GM12878 (cell line): ENCODE results near the gene C2. TPM values are rescaled to one million over a fixed set of nuclear protein-coding genes. Genes with fewer than 3 reads are reported as not detected.

Experiments used
- ATAC-seq: fragments of 200-7000 bp; cut with Tn5 transposase; 3 replicates; pipeline ENCODE4 v1.9.1; 2020; ENCODE audit warnings: mild to moderate bottlenecking, moderate library complexity
- BruUV-seq: library from RNA; stranded (reverse); fragments of 400-500 nt; replicated peaks from 2 replicates; lab custom pipeline; 2021; lab: Mats Ljungman, UMichigan
- CTCF ChIA-PET: fragments of 300-600 bp; sonication (Branson Sonifier 250); formaldehyde crosslinking; extraction: SDS; loops from one replicate; lab custom pipeline; 2021; ENCODE audit warnings: inconsistent platforms; lab: Yijun Ruan, JAX
- POLR2A ChIA-PET: fragments of 350-600 bp; formaldehyde crosslinking; extraction: SDS; loops from one replicate; lab custom pipeline; 2021; ENCODE audit warnings: inconsistent platforms; lab: Charles Lee
- RAD21 ChIA-PET: fragments of 300-600 bp; sonication (Branson Sonifier 250); formaldehyde crosslinking; loops from one replicate; lab custom pipeline; 2023; ENCODE audit warnings: antibody characterized with exemption; ENCODE audit not compliant: unreplicated experiment; lab: Charles Lee
- SMC1A ChIA-PET: fragments of 300-600 bp; sonication (Branson Sonifier 250); formaldehyde crosslinking; loops from one replicate; lab custom pipeline; 2023; ENCODE audit not compliant: unreplicated experiment, uncharacterized antibody; lab: Charles Lee
- DNase-seq: peaks from one replicate; pipeline ENCODE4 v3.0.0-alpha.2; 2011; ENCODE audit warnings: low read depth, low spot score
- FAIRE-seq: peaks from 3 replicates; lab custom pipeline; 2011; peaks lifted over from hg19 to GRCh38; lab: Jason Lieb, UNC
- H2AFZ ChIP-seq: 2 replicates; pipeline ENCODE4 v1.6.0; 2011; ENCODE audit warnings: low read depth, low read length, control low read depth; ENCODE audit not compliant: control insufficient read depth
- H3K27ac ChIP-seq: 2 replicates; pipeline ENCODE4 v1.5.1; 2011; ENCODE audit warnings: control low read depth; ENCODE audit not compliant: control insufficient read depth, insufficient read depth
- H3K27me3 ChIP-seq, 2 experiments: replicated peaks in 1 of 2; 2 replicates each; pipeline versions ENCODE4 v1.6.0 to v1.6.1; 2011; ENCODE audit warnings: low read length in 1 of 2; ENCODE audit not compliant: control insufficient read depth in 2 of 2, insufficient read depth in 2 of 2
- H3K36me3 ChIP-seq, 2 experiments: 2 replicates each; pipeline ENCODE4 v1.5.1; 2011; ENCODE audit warnings: low read length in 1 of 2; ENCODE audit not compliant: control insufficient read depth in 2 of 2, insufficient read depth in 2 of 2
- H3K4me1 ChIP-seq: 2 replicates; pipeline ENCODE4 v1.6.1; 2011; ENCODE audit warnings: mild to moderate bottlenecking, low read length, moderate library complexity, mixed read lengths; ENCODE audit not compliant: control insufficient read depth, insufficient read depth
- H3K4me2 ChIP-seq: 2 replicates; pipeline ENCODE4 v1.6.0; 2011; ENCODE audit warnings: control low read depth; ENCODE audit not compliant: control insufficient read depth, insufficient read depth
- H3K4me3 ChIP-seq: fragments of 200-600 bp; sonication (generic); 2 replicates; pipeline ENCODE4 v1.5.1; 2016
- H3K79me2 ChIP-seq: 2 replicates; pipeline ENCODE4 v1.6.0; 2011; ENCODE audit warnings: low read length; ENCODE audit not compliant: control insufficient read depth, insufficient read depth
- H3K9ac ChIP-seq: 2 replicates; pipeline ENCODE4 v1.8.0; 2011; ENCODE audit warnings: low read length, control low read depth, mixed read lengths; ENCODE audit not compliant: control insufficient read depth, insufficient read depth
- H3K9me3 ChIP-seq: replicated peaks from 3 replicates; pipeline ENCODE4 v1.5.1; 2011; ENCODE audit warnings: mild to moderate bottlenecking, low read length; ENCODE audit not compliant: control insufficient read depth, insufficient read depth
- H4K20me1 ChIP-seq: 2 replicates; pipeline ENCODE4 v1.6.0; 2011; ENCODE audit not compliant: control insufficient read depth, insufficient read depth
- BMI1 ChIP-seq: fragments of 450-650 bp; IDR thresholded peaks from 2 replicates; pipeline ENCODE4 v1.6.1; 2016; ENCODE audit warnings: mild to moderate bottlenecking, moderate library complexity, borderline replicate concordance
- EGR1 ChIP-seq, 2 experiments: IDR thresholded peaks; 1 replicate in 1 of 2; 2 replicates in 1 of 2; pipeline ENCODE4 v1.6.1; 2011 to 2012; ENCODE audit warnings: low read depth in 2 of 2, low read length in 2 of 2, borderline replicate concordance in 1 of 2, mild to moderate bottlenecking in 1 of 2, moderate library complexity in 1 of 2
- HDAC2 ChIP-seq: fragments of 200-600 bp; sonication (generic); IDR thresholded peaks from 2 replicates; pipeline ENCODE4 v1.6.1; 2017
- KLF5 ChIP-seq: fragments of 450-650 bp; IDR thresholded peaks from 2 replicates; pipeline ENCODE4 v1.6.1; 2014; ENCODE audit warnings: mild to moderate bottlenecking; ENCODE audit not compliant: partially characterized antibody
- NR2F1 ChIP-seq: fragments of 450-650 bp; conservative IDR thresholded peaks from 2 replicates; pipeline ENCODE4 v1.6.1; 2017; ENCODE audit warnings: mild to moderate bottlenecking
- RAD21 ChIP-seq: IDR thresholded peaks from 2 replicates; pipeline ENCODE4 v1.6.1; 2011; ENCODE audit warnings: mild to moderate bottlenecking, low read depth, low read length, moderate library complexity; ENCODE audit not compliant: insufficient read depth
- RAD51 ChIP-seq: fragments of 450-650 bp; IDR thresholded peaks from 2 replicates; pipeline ENCODE4 v1.6.1; 2016; ENCODE audit warnings: moderate library complexity, mild to moderate bottlenecking, inconsistent platforms
- STAT1 ChIP-seq: fragments of 450-650 bp; conservative IDR thresholded peaks from 2 replicates; pipeline ENCODE4 v1.6.1; 2014; ENCODE audit warnings: antibody characterized with exemption, mild to moderate bottlenecking
- TCF12 ChIP-seq: IDR thresholded peaks from 2 replicates; pipeline ENCODE4 v1.6.1; 2011; ENCODE audit warnings: low read depth, mild to moderate bottlenecking, low read length
- ZNF274 ChIP-seq: IDR thresholded peaks from one replicate; pipeline ENCODE4 v1.8.0; 2011; ENCODE audit not compliant: insufficient read length, insufficient read depth
- WGBS: methylation state at CpG from one replicate; pipeline ENCODE4 v1.1.6; 2016; ENCODE audit warnings: low lambda C conversion rate; ENCODE audit not compliant: insufficient replicate concordance, insufficient coverage; ENCODE audit errors: missing lambda C conversion rate; 5-methylcytosine and 5-hydroxymethylcytosine counted together
- in situ Hi-C: fragments of 300-500 bp; cut with MboI; formaldehyde crosslinking; loops from 9 replicates; pipeline ENCODE4 v1.14.3; 2018; ENCODE audit warnings: mixed read lengths
- intact Hi-C: fragments of 100-400 bp; cut with micrococcal nuclease; formaldehyde crosslinking; loops from one replicate; pipeline ENCODE4 v1.14.2; 2022; ENCODE audit not compliant: unreplicated experiment
- polyA plus RNA-seq, 11 experiments: library from polyadenylated mRNA; depleted of rRNA in 4 of 11; unstranded in 6 of 11; stranded (reverse) in 5 of 11; fragments of >200 nt; fragmentation: Nextera tagmentation in 4 of 11; fragmentation: Illumina TruSeq in 1 of 11; extraction: Ambion mirVana in 4 of 11; extraction: Trizol in 1 of 11; gene quantifications; 1 replicate in 1 of 11; 2 replicates in 10 of 11; pipeline versions ENCODE4 v1.2.1 to v1.2.3, GENCODE V29; 2011 to 2016; ENCODE audit warnings: inconsistent platforms in 2 of 11, missing spikeins in 2 of 11, low read depth in 1 of 11
- total RNA-seq, 4 experiments: library from RNA; depleted of rRNA in 3 of 4; stranded (reverse); fragments of >200 nt in 3 of 4; fragmentation: Illumina TruSeq in 1 of 4; extraction: Trizol in 1 of 4; gene quantifications; 2 replicates each; pipeline versions ENCODE4 v1.2.1 to v1.2.3, GENCODE V29; 2013 to 2021
- TF ChIP-seq, protein P1 (sequence below): fragments of 450-650 bp; formaldehyde crosslinking; IDR thresholded peaks from 2 replicates; pipeline ENCODE4 v1.5.0; 2022; ENCODE audit warnings: mild to moderate bottlenecking, missing genetic modification characterization
- TF ChIP-seq, protein P2 (sequence below): IDR thresholded peaks from 2 replicates; pipeline ENCODE4 v1.6.1; 2012; ENCODE audit warnings: mild to moderate bottlenecking, low read depth, low read length
- TF ChIP-seq, protein P3 (sequence below): fragments of 450-650 bp; formaldehyde crosslinking; IDR thresholded peaks from 2 replicates; pipeline ENCODE4 v1.4.0; 2020; ENCODE audit warnings: mild to moderate bottlenecking, moderate library complexity

The C2 gene
- total and polyA plus RNA-seq, 10 of the 15 experiments (the other 5 are each of a cell fraction or from before 2014, with no cell fraction given), result 0.06 to 0.97 (median 0.21) TPM; not detected in 5

DNA sequence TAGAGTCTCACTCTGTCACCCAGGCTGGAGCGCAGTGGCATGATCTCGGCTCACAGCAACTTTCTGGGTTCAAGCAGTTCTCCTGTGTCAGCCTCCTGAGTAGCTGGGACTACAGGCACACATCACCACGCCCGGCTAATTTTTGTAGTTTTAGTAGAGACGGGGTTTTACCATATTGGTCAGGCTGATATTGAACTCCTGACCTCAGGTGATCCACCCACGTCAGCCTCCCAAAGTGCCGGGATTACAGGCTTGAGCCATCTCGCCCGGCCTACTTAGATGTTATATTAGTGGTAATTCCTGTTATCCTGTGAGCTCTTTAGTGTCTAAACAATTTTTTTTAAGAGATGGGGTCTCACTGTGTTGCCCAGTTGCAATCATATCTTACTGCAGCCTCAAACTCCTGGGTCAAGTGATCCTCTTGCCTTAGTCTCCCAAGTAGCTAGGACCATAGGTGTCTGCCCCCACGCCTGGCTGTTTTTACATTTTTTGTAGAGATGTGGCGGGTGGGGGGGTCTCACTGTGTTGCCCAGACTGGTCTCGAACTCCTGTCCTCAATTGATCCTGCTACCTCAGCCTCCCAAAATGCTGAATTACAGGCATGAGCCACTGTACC, 50.4 kb downstream of the C2 start:
- ChIA-PET CTCF (no interaction called here), RAD21 (no interaction called here), SMC1A (no interaction called here), POLR2A (no interaction called here)
- H3K4me1 ChIP-seq, result peaks cover 3% of the 10 kb centered on the region
- no peak overlapping the region for H3K27ac ChIP-seq
- intact Hi-C loops, result no loop called here
- BruUV-seq, result no TSS peak
- ATAC-seq (no peak), DNase-seq (no peak), FAIRE-seq (no peak)
- H4K20me1 ChIP-seq, result no peaks in the 10 kb centered on the region
- H3K27me3 ChIP-seq, result no peaks in the 10 kb centered on the region
- 90% methylated on average over 12 of the region's 12 CpGs for WGBS
- H2AFZ ChIP-seq, result no peak overlapping the region
- H3K4me2 ChIP-seq, result no peak overlapping the region
- H3K79me2 ChIP-seq, result peaks cover 3% of the 10 kb centered on the region
- H3K9me3 ChIP-seq, result no peaks in the 10 kb centered on the region
- H3K4me3 ChIP-seq, result no peak overlapping the region
- no peaks in the 10 kb centered on the region; a peak in 1 of 4 replicates for H3K36me3 ChIP-seq
- in situ Hi-C loops, result loop anchor here (10.0 kb wide), 1 partner anchor 57 kb away; the partner anchor contains the start of gene CYP21A2
- H3K9ac ChIP-seq, result no peak overlapping the region
- TF ChIP-seq, protein P1, sequence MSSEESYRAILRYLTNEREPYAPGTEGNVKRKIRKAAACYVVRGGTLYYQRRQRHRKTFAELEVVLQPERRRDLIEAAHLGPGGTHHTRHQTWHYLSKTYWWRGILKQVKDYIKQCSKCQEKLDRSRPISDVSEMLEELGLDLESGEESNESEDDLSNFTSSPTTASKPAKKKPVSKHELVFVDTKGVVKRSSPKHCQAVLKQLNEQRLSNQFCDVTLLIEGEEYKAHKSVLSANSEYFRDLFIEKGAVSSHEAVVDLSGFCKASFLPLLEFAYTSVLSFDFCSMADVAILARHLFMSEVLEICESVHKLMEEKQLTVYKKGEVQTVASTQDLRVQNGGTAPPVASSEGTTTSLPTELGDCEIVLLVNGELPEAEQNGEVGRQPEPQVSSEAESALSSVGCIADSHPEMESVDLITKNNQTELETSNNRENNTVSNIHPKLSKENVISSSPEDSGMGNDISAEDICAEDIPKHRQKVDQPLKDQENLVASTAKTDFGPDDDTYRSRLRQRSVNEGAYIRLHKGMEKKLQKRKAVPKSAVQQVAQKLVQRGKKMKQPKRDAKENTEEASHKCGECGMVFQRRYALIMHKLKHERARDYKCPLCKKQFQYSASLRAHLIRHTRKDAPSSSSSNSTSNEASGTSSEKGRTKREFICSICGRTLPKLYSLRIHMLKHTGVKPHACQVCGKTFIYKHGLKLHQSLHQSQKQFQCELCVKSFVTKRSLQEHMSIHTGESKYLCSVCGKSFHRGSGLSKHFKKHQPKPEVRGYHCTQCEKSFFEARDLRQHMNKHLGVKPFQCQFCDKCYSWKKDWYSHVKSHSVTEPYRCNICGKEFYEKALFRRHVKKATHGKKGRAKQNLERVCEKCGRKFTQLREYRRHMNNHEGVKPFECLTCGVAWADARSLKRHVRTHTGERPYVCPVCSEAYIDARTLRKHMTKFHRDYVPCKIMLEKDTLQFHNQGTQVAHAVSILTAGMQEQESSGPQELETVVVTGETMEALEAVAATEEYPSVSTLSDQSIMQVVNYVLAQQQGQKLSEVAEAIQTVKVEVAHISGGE, result no peak
- TF ChIP-seq HDAC2 (no peak), EGR1 (IDR thresholded peaks at IDR 0.05; ENCODE audit: borderline replicate concordance in 1 of 2, low read depth in 2 of 2, low read length in 2 of 2) (no peak), RAD21 (no peak), NR2F1 (no peak), ZNF274 (no peak), KLF5 (no peak), RAD51 (no peak), TCF12 (no peak), BMI1 (no peak), STAT1 (no peak)
- TF ChIP-seq, protein P2, sequence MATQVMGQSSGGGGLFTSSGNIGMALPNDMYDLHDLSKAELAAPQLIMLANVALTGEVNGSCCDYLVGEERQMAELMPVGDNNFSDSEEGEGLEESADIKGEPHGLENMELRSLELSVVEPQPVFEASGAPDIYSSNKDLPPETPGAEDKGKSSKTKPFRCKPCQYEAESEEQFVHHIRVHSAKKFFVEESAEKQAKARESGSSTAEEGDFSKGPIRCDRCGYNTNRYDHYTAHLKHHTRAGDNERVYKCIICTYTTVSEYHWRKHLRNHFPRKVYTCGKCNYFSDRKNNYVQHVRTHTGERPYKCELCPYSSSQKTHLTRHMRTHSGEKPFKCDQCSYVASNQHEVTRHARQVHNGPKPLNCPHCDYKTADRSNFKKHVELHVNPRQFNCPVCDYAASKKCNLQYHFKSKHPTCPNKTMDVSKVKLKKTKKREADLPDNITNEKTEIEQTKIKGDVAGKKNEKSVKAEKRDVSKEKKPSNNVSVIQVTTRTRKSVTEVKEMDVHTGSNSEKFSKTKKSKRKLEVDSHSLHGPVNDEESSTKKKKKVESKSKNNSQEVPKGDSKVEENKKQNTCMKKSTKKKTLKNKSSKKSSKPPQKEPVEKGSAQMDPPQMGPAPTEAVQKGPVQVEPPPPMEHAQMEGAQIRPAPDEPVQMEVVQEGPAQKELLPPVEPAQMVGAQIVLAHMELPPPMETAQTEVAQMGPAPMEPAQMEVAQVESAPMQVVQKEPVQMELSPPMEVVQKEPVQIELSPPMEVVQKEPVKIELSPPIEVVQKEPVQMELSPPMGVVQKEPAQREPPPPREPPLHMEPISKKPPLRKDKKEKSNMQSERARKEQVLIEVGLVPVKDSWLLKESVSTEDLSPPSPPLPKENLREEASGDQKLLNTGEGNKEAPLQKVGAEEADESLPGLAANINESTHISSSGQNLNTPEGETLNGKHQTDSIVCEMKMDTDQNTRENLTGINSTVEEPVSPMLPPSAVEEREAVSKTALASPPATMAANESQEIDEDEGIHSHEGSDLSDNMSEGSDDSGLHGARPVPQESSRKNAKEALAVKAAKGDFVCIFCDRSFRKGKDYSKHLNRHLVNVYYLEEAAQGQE, result no peak
- TF ChIP-seq, protein P3, sequence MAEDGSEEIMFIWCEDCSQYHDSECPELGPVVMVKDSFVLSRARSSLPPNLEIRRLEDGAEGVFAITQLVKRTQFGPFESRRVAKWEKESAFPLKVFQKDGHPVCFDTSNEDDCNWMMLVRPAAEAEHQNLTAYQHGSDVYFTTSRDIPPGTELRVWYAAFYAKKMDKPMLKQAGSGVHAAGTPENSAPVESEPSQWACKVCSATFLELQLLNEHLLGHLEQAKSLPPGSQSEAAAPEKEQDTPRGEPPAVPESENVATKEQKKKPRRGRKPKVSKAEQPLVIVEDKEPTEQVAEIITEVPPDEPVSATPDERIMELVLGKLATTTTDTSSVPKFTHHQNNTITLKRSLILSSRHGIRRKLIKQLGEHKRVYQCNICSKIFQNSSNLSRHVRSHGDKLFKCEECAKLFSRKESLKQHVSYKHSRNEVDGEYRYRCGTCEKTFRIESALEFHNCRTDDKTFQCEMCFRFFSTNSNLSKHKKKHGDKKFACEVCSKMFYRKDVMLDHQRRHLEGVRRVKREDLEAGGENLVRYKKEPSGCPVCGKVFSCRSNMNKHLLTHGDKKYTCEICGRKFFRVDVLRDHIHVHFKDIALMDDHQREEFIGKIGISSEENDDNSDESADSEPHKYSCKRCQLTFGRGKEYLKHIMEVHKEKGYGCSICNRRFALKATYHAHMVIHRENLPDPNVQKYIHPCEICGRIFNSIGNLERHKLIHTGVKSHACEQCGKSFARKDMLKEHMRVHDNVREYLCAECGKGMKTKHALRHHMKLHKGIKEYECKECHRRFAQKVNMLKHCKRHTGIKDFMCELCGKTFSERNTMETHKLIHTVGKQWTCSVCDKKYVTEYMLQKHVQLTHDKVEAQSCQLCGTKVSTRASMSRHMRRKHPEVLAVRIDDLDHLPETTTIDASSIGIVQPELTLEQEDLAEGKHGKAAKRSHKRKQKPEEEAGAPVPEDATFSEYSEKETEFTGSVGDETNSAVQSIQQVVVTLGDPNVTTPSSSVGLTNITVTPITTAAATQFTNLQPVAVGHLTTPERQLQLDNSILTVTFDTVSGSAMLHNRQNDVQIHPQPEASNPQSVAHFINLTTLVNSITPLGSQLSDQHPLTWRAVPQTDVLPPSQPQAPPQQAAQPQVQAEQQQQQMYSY, result no peak
